HEK293 (cell line): ENCODE data around the gene FHL2.

Experiments used
- TCF7L2 ChIP-seq: IDR thresholded peaks from 2 replicates; pipeline ENCODE4 v1.6.1; 2011; ENCODE audit warnings: low read depth, mild to moderate bottlenecking, inconsistent platforms, low read length, moderate library complexity, borderline replicate concordance
- YY1 ChIP-seq: fragments of 450-650 bp; formaldehyde crosslinking; IDR thresholded peaks from 2 replicates; pipeline ENCODE4 v1.5.1; 2018; ENCODE audit warnings: missing biosample characterization, missing genetic modification characterization
- ZNF114 ChIP-seq: fragments of 450-650 bp; formaldehyde crosslinking; IDR thresholded peaks from 2 replicates; pipeline ENCODE4 v1.5.0; 2017; ENCODE audit warnings: missing biosample characterization, missing genetic modification characterization
- ZNF133 ChIP-seq: fragments of 450-650 bp; formaldehyde crosslinking; IDR thresholded peaks from 2 replicates; pipeline ENCODE4 v1.5.1; 2016; ENCODE audit warnings: missing biosample characterization, missing genetic modification characterization
- ZNF24 ChIP-seq: fragments of 450-650 bp; formaldehyde crosslinking; IDR thresholded peaks from 2 replicates; pipeline ENCODE4 v1.5.1; 2016; ENCODE audit warnings: missing biosample characterization, missing genetic modification characterization
- ZNF266 ChIP-seq: fragments of 450-650 bp; formaldehyde crosslinking; IDR thresholded peaks from 2 replicates; pipeline ENCODE4 v1.5.1; 2016; ENCODE audit warnings: missing biosample characterization, missing genetic modification characterization, low read depth
- ZNF324 ChIP-seq: fragments of 450-650 bp; formaldehyde crosslinking; IDR thresholded peaks from 2 replicates; pipeline ENCODE4 v1.5.1; 2016; ENCODE audit warnings: missing biosample characterization, missing genetic modification characterization
- ZNF629 ChIP-seq: fragments of 450-650 bp; formaldehyde crosslinking; IDR thresholded peaks from 2 replicates; pipeline ENCODE4 v1.5.1; 2017; ENCODE audit warnings: missing biosample characterization, missing genetic modification characterization
- ZNF654 ChIP-seq: fragments of 450-650 bp; formaldehyde crosslinking; IDR thresholded peaks from 2 replicates; pipeline ENCODE4 v1.5.1; 2016; ENCODE audit warnings: low read depth, missing biosample characterization, missing genetic modification characterization
- ZNF76 ChIP-seq: fragments of 450-650 bp; formaldehyde crosslinking; IDR thresholded peaks from 2 replicates; pipeline ENCODE4; 2016; ENCODE audit warnings: low read depth, missing biosample characterization, missing genetic modification characterization, borderline replicate concordance
- ZNF792 ChIP-seq: fragments of 450-650 bp; formaldehyde crosslinking; IDR thresholded peaks from 2 replicates; pipeline ENCODE4 v1.5.1; 2016; ENCODE audit warnings: missing biosample characterization, missing genetic modification characterization
- TF ChIP-seq, protein P1 (sequence below): fragments of 450-650 bp; formaldehyde crosslinking; IDR thresholded peaks from 2 replicates; pipeline ENCODE4 v1.5.1; 2016; ENCODE audit warnings: missing biosample characterization, missing genetic modification characterization
- TF ChIP-seq, protein P2 (sequence below): fragments of 450-650 bp; formaldehyde crosslinking; IDR thresholded peaks from 2 replicates; pipeline ENCODE4 v1.5.1; 2016; ENCODE audit warnings: missing biosample characterization, missing genetic modification characterization

DNA sequence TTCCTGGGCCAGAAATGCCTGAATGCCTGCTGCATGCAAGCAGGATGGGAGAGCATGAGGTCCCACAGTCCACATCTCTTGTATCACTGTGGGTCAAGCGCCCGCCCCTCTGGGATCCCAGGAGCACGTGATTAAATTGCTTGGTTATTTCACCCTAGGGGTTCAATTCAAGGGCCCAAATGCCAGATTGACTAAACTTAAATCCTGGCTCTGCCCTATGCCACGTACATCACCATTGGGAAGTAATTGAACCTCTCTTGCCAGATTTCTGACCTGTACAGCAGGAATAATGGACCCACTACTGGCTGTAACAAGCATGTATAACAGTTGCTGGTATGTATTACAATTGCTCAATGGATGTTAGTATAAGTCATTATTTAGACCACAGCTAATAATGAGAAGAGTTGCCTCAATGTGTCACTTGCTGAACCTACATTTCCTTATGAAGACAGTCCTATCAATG is 19.9 kb downstream of the FHL2 start:
- TF ChIP-seq, protein P1, sequence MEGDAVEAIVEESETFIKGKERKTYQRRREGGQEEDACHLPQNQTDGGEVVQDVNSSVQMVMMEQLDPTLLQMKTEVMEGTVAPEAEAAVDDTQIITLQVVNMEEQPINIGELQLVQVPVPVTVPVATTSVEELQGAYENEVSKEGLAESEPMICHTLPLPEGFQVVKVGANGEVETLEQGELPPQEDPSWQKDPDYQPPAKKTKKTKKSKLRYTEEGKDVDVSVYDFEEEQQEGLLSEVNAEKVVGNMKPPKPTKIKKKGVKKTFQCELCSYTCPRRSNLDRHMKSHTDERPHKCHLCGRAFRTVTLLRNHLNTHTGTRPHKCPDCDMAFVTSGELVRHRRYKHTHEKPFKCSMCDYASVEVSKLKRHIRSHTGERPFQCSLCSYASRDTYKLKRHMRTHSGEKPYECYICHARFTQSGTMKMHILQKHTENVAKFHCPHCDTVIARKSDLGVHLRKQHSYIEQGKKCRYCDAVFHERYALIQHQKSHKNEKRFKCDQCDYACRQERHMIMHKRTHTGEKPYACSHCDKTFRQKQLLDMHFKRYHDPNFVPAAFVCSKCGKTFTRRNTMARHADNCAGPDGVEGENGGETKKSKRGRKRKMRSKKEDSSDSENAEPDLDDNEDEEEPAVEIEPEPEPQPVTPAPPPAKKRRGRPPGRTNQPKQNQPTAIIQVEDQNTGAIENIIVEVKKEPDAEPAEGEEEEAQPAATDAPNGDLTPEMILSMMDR (tag by site-specific recombination) = no peak
- TF ChIP-seq ZNF24 (no peak), YY1 (no peak), ZNF266 (tag by site-specific recombination) (no peak), ZNF114 (no peak), ZNF629 (tag by site-specific recombination) (no peak), TCF7L2 (no peak), ZNF76 (tag by site-specific recombination) (no peak), ZNF324 (no peak), ZNF654 (no peak), ZNF792 (tag by site-specific recombination) (no peak), ZNF133 (tag by site-specific recombination) (no peak)
- TF ChIP-seq, protein P2, sequence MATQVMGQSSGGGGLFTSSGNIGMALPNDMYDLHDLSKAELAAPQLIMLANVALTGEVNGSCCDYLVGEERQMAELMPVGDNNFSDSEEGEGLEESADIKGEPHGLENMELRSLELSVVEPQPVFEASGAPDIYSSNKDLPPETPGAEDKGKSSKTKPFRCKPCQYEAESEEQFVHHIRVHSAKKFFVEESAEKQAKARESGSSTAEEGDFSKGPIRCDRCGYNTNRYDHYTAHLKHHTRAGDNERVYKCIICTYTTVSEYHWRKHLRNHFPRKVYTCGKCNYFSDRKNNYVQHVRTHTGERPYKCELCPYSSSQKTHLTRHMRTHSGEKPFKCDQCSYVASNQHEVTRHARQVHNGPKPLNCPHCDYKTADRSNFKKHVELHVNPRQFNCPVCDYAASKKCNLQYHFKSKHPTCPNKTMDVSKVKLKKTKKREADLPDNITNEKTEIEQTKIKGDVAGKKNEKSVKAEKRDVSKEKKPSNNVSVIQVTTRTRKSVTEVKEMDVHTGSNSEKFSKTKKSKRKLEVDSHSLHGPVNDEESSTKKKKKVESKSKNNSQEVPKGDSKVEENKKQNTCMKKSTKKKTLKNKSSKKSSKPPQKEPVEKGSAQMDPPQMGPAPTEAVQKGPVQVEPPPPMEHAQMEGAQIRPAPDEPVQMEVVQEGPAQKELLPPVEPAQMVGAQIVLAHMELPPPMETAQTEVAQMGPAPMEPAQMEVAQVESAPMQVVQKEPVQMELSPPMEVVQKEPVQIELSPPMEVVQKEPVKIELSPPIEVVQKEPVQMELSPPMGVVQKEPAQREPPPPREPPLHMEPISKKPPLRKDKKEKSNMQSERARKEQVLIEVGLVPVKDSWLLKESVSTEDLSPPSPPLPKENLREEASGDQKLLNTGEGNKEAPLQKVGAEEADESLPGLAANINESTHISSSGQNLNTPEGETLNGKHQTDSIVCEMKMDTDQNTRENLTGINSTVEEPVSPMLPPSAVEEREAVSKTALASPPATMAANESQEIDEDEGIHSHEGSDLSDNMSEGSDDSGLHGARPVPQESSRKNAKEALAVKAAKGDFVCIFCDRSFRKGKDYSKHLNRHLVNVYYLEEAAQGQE (tag by site-specific recombination) = no peak
